IPS DF 4.7 (cell line): ENCODE data around the gene INIP.
"Not testable (repeated sequence)": the region's sequence is repeated elsewhere in the genome, so short reads cannot be mapped to it uniquely, and the experiment has no call there.

Experiments
- DNase-seq: peaks from one replicate; pipeline ENCODE4 v3.0.0-alpha.2; 2013; ENCODE audit warnings: low spot score; ENCODE audit errors: extremely low read depth

Gene INIP

GRCh38 chr9:112743216-112743836 is 25.4 kb upstream of the INIP start:
- no peak for DNase-seq

- DNase-seq: no peak
Observed at GRCh38 chr9:112734892-112735291, 17.0 kb upstream of the INIP start.

- DNase-seq: no peak
Observed at GRCh38 chr9:112731971-112732370, 14.1 kb upstream of the INIP start.

- DNase-seq: no peak
Observed at GRCh38 chr9:112728401-112728800, 10.5 kb upstream of the INIP start.

GRCh38 chr9:112726428-112726827 is 8.5 kb upstream of the INIP start:
- DNase-seq: no peak

GRCh38 chr9:112725961-112726360 is 8.0 kb upstream of the INIP start:
- no peak for DNase-seq

GRCh38 chr9:112722749-112723148 is 4.8 kb upstream of the INIP start:
- not testable (repeated sequence) for DNase-seq

GRCh38 chr9:112720113-112720780 is 2.3 kb upstream of the INIP start:
- no peak for DNase-seq

- DNase-seq: no peak
Observed at GRCh38 chr9:112719696-112720095, 1.8 kb upstream of the INIP start.

- no peak for DNase-seq
Observed at GRCh38 chr9:112719241-112719691, 1.3 kb upstream of the INIP start.

- DNase-seq: no peak
Observed at GRCh38 chr9:112712678-112713077, 5.2 kb downstream of the INIP start.

GRCh38 chr9:112711050-112711689 is 6.7 kb downstream of the INIP start:
- no peak for DNase-seq

GRCh38 chr9:112705768-112706427 is 12.0 kb downstream of the INIP start:
- DNase-seq: no peak

- DNase-seq: no peak
Observed at GRCh38 chr9:112703304-112703703, 14.6 kb downstream of the INIP start.

- no peak for DNase-seq
Observed at GRCh38 chr9:112700085-112700484, 17.8 kb downstream of the INIP start.

GRCh38 chr9:112699230-112699629 is 18.7 kb downstream of the INIP start:
- DNase-seq: no peak

GRCh38 chr9:112696461-112696860 is 21.5 kb downstream of the INIP start:
- DNase-seq: no peak

GRCh38 chr9:112694706-112695555 is 23.0 kb downstream of the INIP start:
- no peak for DNase-seq

GRCh38 chr9:112689161-112689740 is 28.7 kb downstream of the INIP start:
- no peak for DNase-seq

- DNase-seq: no peak
Observed at GRCh38 chr9:112680731-112681402, 37.0 kb downstream of the INIP start.
